A549 (cell line): ENCODE results near the gene CTSH. TPM values are rescaled to one million over a fixed set of nuclear protein-coding genes. Genes with fewer than 3 reads are reported as not detected.

ENCODE experiments used
- ATAC-seq, 2 experiments: fragments of 200-7000 bp in 1 of 2; fragments of >200 bp in 1 of 2; cut with Nextera tagmentation in 1 of 2; cut with Tn5 transposase in 1 of 2; 3 replicates each; pipeline versions ENCODE4 v1.8.0 to v1.9.1; 2018 to 2020; ENCODE audit warnings: mild to moderate bottlenecking in 1 of 2, moderate library complexity in 1 of 2
- CTCF ChIA-PET: fragments of 300-600 bp; sonication (Branson Sonifier 250); formaldehyde crosslinking; extraction: SDS; loops from one replicate; lab custom pipeline; 2021; ENCODE audit warnings: antibody characterized with exemption, inconsistent platforms; lab: Yijun Ruan, JAX
- POLR2A ChIA-PET: fragments of 350-600 bp; formaldehyde crosslinking; extraction: SDS; loops from one replicate; lab custom pipeline; 2021; ENCODE audit warnings: antibody characterized with exemption, inconsistent platforms; lab: Yijun Ruan, JAX
- DNase-seq, 2 experiments: peaks; one replicate each; pipeline versions ENCODE4 v3.0.0 to v3.0.0-alpha.2; 2011 to 2016; ENCODE audit warnings: low read depth in 1 of 2, low spot score in 1 of 2
- FAIRE-seq: peaks from 2 replicates; lab custom pipeline; 2011; peaks lifted over from hg19 to GRCh38; lab: Jason Lieb, UNC
- H3K27ac ChIP-seq, 2 experiments: fragments of >200 bp; sonication (Bioruptor Twin); formaldehyde crosslinking; 3 replicates each; pipeline ENCODE4 v1.5.1; 2016 to 2017
- H3K4me1 ChIP-seq: fragments of >200 bp; sonication (Bioruptor Twin); formaldehyde crosslinking; 3 replicates; pipeline ENCODE4 v1.6.1; 2016
- H3K4me2 ChIP-seq: fragments of >200 bp; sonication (Bioruptor Twin); formaldehyde crosslinking; 3 replicates; pipeline ENCODE4 v1.6.1; 2016
- H3K4me3 ChIP-seq: fragments of >200 bp; sonication (Bioruptor Twin); formaldehyde crosslinking; 3 replicates; pipeline ENCODE4 v1.5.1; 2016
- H3K9me3 ChIP-seq: fragments of >200 bp; sonication (Bioruptor Twin); formaldehyde crosslinking; 3 replicates; pipeline ENCODE4 v1.6.1; 2016
- BCL3 ChIP-seq: fragments of >200 bp; sonication (Bioruptor Twin); formaldehyde crosslinking; IDR thresholded peaks from 3 replicates; pipeline ENCODE4 v1.6.1; 2016
- CEBPB ChIP-seq, 2 experiments: fragments of >200 bp in 1 of 2; sonication (Bioruptor Twin) in 1 of 2; formaldehyde crosslinking in 1 of 2; IDR thresholded peaks; 2 replicates each; pipeline ENCODE4 v1.6.1; 2012 to 2016
- CHD2 ChIP-seq: fragments of 150-350 bp; IDR thresholded peaks from 2 replicates; pipeline ENCODE4 v1.6.1; 2014; ENCODE audit warnings: low read length; ENCODE audit not compliant: partially characterized antibody
- CTCF ChIP-seq: fragments of >200 bp; sonication (Bioruptor Twin); formaldehyde crosslinking; IDR thresholded peaks from 3 replicates; pipeline ENCODE4 v1.5.1; 2016
- E2F6 ChIP-seq: IDR thresholded peaks from 2 replicates; pipeline ENCODE4 v1.6.1; 2012; ENCODE audit warnings: low read depth, borderline replicate concordance
- EHF ChIP-seq: fragments of 250-450 bp; sonication (Bioruptor Pico); IDR thresholded peaks from 2 replicates; pipeline ENCODE4 v1.5.0; 2020; ENCODE audit warnings: mild to moderate bottlenecking
- FOSB ChIP-seq: fragments of 250-450 bp; sonication (Bioruptor Pico); IDR thresholded peaks from 2 replicates; pipeline ENCODE4 v1.5.0; 2020; ENCODE audit warnings: mild to moderate bottlenecking, moderate library complexity
- HMGXB4 ChIP-seq: fragments of 250-450 bp; sonication (Bioruptor Pico); IDR thresholded peaks from 2 replicates; pipeline ENCODE4 v1.5.0; 2021; ENCODE audit warnings: mild to moderate bottlenecking, moderate library complexity, borderline replicate concordance
- HOXA7 ChIP-seq: fragments of 250-450 bp; sonication (Bioruptor Pico); IDR thresholded peaks from 2 replicates; pipeline ENCODE4 v1.5.0; 2020; ENCODE audit warnings: mild to moderate bottlenecking, moderate library complexity
- HOXB5 ChIP-seq: fragments of 250-450 bp; sonication (Bioruptor Pico); IDR thresholded peaks from 2 replicates; pipeline ENCODE4 v1.5.0; 2020; ENCODE audit warnings: mild to moderate bottlenecking, moderate library complexity
- JUN ChIP-seq, 2 experiments: fragments of >200 bp; sonication (Bioruptor Twin); formaldehyde crosslinking; IDR thresholded peaks; 2 replicates in 1 of 2; 3 replicates in 1 of 2; pipeline ENCODE4 v1.6.1; 2016 to 2017
- NFE2L2 ChIP-seq: fragments of 150-350 bp; conservative IDR thresholded peaks from 2 replicates; pipeline ENCODE4 v1.6.1; 2014; ENCODE audit warnings: low read length
- NR3C1 ChIP-seq: fragments of >200 bp; sonication (Bioruptor Twin); formaldehyde crosslinking; IDR thresholded peaks from 3 replicates; pipeline ENCODE4 v1.6.1; 2017
- PBX3 ChIP-seq: IDR thresholded peaks from 2 replicates; pipeline ENCODE4 v1.6.1; 2012
- PHF8 ChIP-seq: fragments of 200-600 bp; sonication (generic); IDR thresholded peaks from 2 replicates; pipeline ENCODE4 v1.6.1; 2016; ENCODE audit warnings: low read depth, mild to moderate bottlenecking, antibody characterized with exemption, moderate library complexity, borderline replicate concordance
- RAD21 ChIP-seq, 2 experiments: fragments of >200 bp in 1 of 2; sonication (Bioruptor Twin) in 1 of 2; formaldehyde crosslinking in 1 of 2; IDR thresholded peaks in 1 of 2; conservative IDR thresholded peaks in 1 of 2; 2 replicates in 1 of 2; 3 replicates in 1 of 2; pipeline ENCODE4 v1.6.1; 2012 to 2018; ENCODE audit warnings: inconsistent platforms in 1 of 2
- REST ChIP-seq: fragments of 200-600 bp; sonication (generic); IDR thresholded peaks from 2 replicates; pipeline ENCODE4 v1.6.1; 2016; ENCODE audit warnings: antibody characterized with exemption, mild to moderate bottlenecking, moderate library complexity
- RFX5 ChIP-seq: fragments of 450-650 bp; IDR thresholded peaks from 2 replicates; pipeline ENCODE4 v1.7.1; 2014; ENCODE audit warnings: antibody characterized with exemption, mild to moderate bottlenecking, moderate library complexity
- SREBF2 ChIP-seq: fragments of 450-650 bp; IDR thresholded peaks from 2 replicates; pipeline ENCODE4 v1.6.1; 2014; ENCODE audit warnings: mild to moderate bottlenecking, moderate library complexity
- TFCP2L1 ChIP-seq: fragments of 250-450 bp; sonication (Bioruptor Pico); IDR thresholded peaks from 2 replicates; pipeline ENCODE4 v1.5.0; 2021; ENCODE audit warnings: mild to moderate bottlenecking
- ZC3H11A ChIP-seq: fragments of 450-650 bp; IDR thresholded peaks from 2 replicates; pipeline ENCODE4 v1.6.1; 2014; ENCODE audit warnings: antibody characterized with exemption, mild to moderate bottlenecking
- ZFP36 ChIP-seq: fragments of 450-650 bp; IDR thresholded peaks from 2 replicates; pipeline ENCODE4 v1.6.1; 2014; ENCODE audit warnings: borderline replicate concordance; ENCODE audit not compliant: partially characterized antibody
- WGBS: methylation state at CpG from one replicate; pipeline ENCODE4 v1.1.6; 2017; ENCODE audit errors: missing lambda C conversion rate; 5-methylcytosine and 5-hydroxymethylcytosine counted together
- polyA plus RNA-seq, 4 experiments: library from polyadenylated mRNA; depleted of rRNA in 3 of 4; stranded (reverse); fragments of >200 nt; fragmentation: RNase III in 1 of 4; extraction: RNeasy Plus Mini Kit Qiagen cat#74134 plus additional on column Dnase treatment in 1 of 4; gene quantifications; 2 replicates in 3 of 4; 3 replicates in 1 of 4; pipeline ENCODE4 v1.2.3, GENCODE V29; 2011 to 2017

Gene CTSH
- polyA plus RNA-seq, 2 of the 4 experiments (the other 2 are of a cell fraction) = 25.2 to 33.3 TPM

GRCh38 chr15:78977591-78978347 is 32.9 kb upstream of the CTSH start:
- H3K27ac ChIP-seq = no peak overlapping the region
- WGBS = 85% methylated on average over 10 of the region's 10 CpGs
- DNase-seq = no peak
- peaks cover 5% of the 10 kb centered on the region; the same call in 2 of the 3 replicates for H3K4me1 ChIP-seq
- H3K4me3 ChIP-seq = no peak overlapping the region
- POLR2A ChIA-PET = no interaction called here
- H3K9me3 ChIP-seq = no peaks in the 10 kb centered on the region
- FAIRE-seq = no peak
- no peak for ATAC-seq
- TF ChIP-seq BCL3 (no peak), CEBPB (IDR thresholded peaks at IDR 0.05) (no peak), JUN (IDR thresholded peaks at IDR 0.05) (no peak), HOXB5 (no peak), HMGXB4 (CRISPR knock-in tag) (no peak), PHF8 (no peak), TFCP2L1 (CRISPR knock-in tag) (no peak), CHD2 (no peak), FOSB (CRISPR knock-in tag) (no peak), PBX3 (no peak), EHF (no peak), NR3C1 (no peak)
- TF ChIP-seq, all 56 proteins: peak for 0
- no peak overlapping the region for H3K4me2 ChIP-seq
- CTCF ChIA-PET = interaction anchor here (0.8 to 11.0 kb wide), 12 partner anchors 10 to 206 kb away, joined by 3 to 128 read pairs (median 13); partner anchors contain the start of genes ADAMTS7 and CTSH

GRCh38 chr15:78977091-78977571 is 32.3 kb upstream of the CTSH start:
- POLR2A ChIA-PET = no interaction called here
- Histone ChIP-seq H3K27ac (no peak overlapping the region), H3K4me2 (no peak overlapping the region), H3K4me1 (peaks cover 5% of the 10 kb centered on the region; the same call in 2 of the 3 replicates), H3K9me3 (no peaks in the 10 kb centered on the region), H3K4me3 (no peak overlapping the region)
- no peak for ATAC-seq
- 74% methylated on average over 4 of the region's 4 CpGs for WGBS
- no peak for DNase-seq
- CTCF ChIA-PET = interaction anchor here (0.8 to 11.0 kb wide), 6 partner anchors 9 to 238 kb away, joined by 3 to 128 read pairs (median 4); partner anchors contain the start of gene CTSH
- FAIRE-seq = no peak
- TF ChIP-seq HOXA7 (CRISPR knock-in tag) (no peak), REST (no peak), E2F6 (no peak), RFX5 (no peak), CTCF (no peak), NFE2L2 (no peak), SREBF2 (no peak), JUN (IDR thresholded peaks at IDR 0.05) (no peak), RAD21 (conservative IDR thresholded peaks at IDR 0.05 in 1 of 2, IDR thresholded peaks at IDR 0.05 in 1 of 2) (no peak), ZC3H11A (no peak), ZFP36 (no peak), CHD2 (no peak), HMGXB4 (CRISPR knock-in tag) (no peak)
